Peyer's patch (tissue), 4 donors: Measurements from ENCODE around the gene CBLN3. TPM values are rescaled to one million over a fixed set of nuclear protein-coding genes. Genes with fewer than 3 reads are reported as not detected.

Source experiments
- DNase-seq, 3 donors: peaks; one replicate each; pipeline ENCODE4 v3.0.0-alpha.2; 2017 to 2019
- H3K27ac ChIP-seq, 4 donors: fragments of 200-600 bp; sonication (generic); one replicate each; pipeline ENCODE4 v1.5.1; 2016 to 2019
- H3K27me3 ChIP-seq, 2 donors: fragments of 200-600 bp; sonication (generic); one replicate each; pipeline ENCODE4 v1.5.1; 2019
- H3K36me3 ChIP-seq, 3 donors: fragments of 200-600 bp; sonication (generic); one replicate each; pipeline ENCODE4 v1.5.1; 2016 to 2019
- H3K4me1 ChIP-seq, 4 donors: fragments of 200-600 bp; sonication (generic); one replicate each; pipeline ENCODE4 v1.5.1; 2016 to 2019
- H3K4me3 ChIP-seq, 4 donors: fragments of 200-600 bp; sonication (generic); 1 replicate in 3 of 4; 2 replicates in 1 of 4; pipeline ENCODE4 v1.5.1; 2016 to 2019; ENCODE audit warnings: mild to moderate bottlenecking in 1 of 4
- H3K9me3 ChIP-seq, 4 donors: fragments of 200-600 bp; sonication (generic); one replicate each; pipeline ENCODE4 v1.5.1; 2016 to 2019; ENCODE audit warnings: mild to moderate bottlenecking in 1 of 4
- CTCF ChIP-seq, 6 experiments: fragments of 450-650 bp in 4 of 6; fragments of 200-600 bp in 2 of 6; sonication (generic) in 1 of 6; IDR thresholded peaks; one replicate each; pipeline ENCODE4 v1.5.1; 2017 to 2019; ENCODE audit warnings: antibody characterized with exemption in 6 of 6, mild to moderate bottlenecking in 3 of 6, moderate library complexity in 1 of 6
- POLR2A ChIP-seq, 2 donors: fragments of 450-650 bp; IDR thresholded peaks; one replicate each; pipeline ENCODE4 v1.5.1; 2017; ENCODE audit warnings: antibody characterized with exemption in 2 of 2, mild to moderate bottlenecking in 2 of 2, moderate library complexity in 2 of 2
- total RNA-seq, 4 donors: library from RNA; depleted of rRNA; stranded (reverse); fragments of >200 nt; gene quantifications; one replicate each; pipeline ENCODE4 v1.1.0, GENCODE V29; 2016

CBLN3 gene
- total RNA-seq, 4 donors from 2014 or later: 0.94 to 4.3 TPM; not detected in 2

GRCh38 chr14:24382064-24382371, 47.5 kb downstream of the CBLN3 start:
- no peak overlapping the region for H3K27ac ChIP-seq
- H3K27me3 ChIP-seq: no peaks in the 10 kb centered on the region
- H3K4me1 ChIP-seq: no peaks in the 10 kb centered on the region
- H3K9me3 ChIP-seq: no peaks in the 10 kb centered on the region
- TF ChIP-seq POLR2A (IDR thresholded peaks at IDR 0.05): no peak
- TF ChIP-seq CTCF (IDR thresholded peaks at IDR 0.05): no peak
- no peaks in the 10 kb centered on the region for H3K36me3 ChIP-seq
- DNase-seq: no peak
- no peak overlapping the region for H3K4me3 ChIP-seq

GRCh38 chr14:24381363-24382063, 48.0 kb downstream of the CBLN3 start:
- Histone ChIP-seq H3K4me1 (no peaks in the 10 kb centered on the region), H3K4me3 (no peak overlapping the region), H3K27ac (no peak overlapping the region), H3K36me3 (no peaks in the 10 kb centered on the region), H3K9me3 (no peaks in the 10 kb centered on the region), H3K27me3 (no peaks in the 10 kb centered on the region)
- no peak for DNase-seq
- no peak for TF ChIP-seq POLR2A (IDR thresholded peaks at IDR 0.05)

- Histone ChIP-seq H3K4me1 (no peaks in the 10 kb centered on the region), H3K27ac (no peak overlapping the region), H3K36me3 (no peaks in the 10 kb centered on the region), H3K4me3 (no peak overlapping the region), H3K27me3 (no peaks in the 10 kb centered on the region), H3K9me3 (no peaks in the 10 kb centered on the region)
- no peak for DNase-seq
- no peak for TF ChIP-seq POLR2A (IDR thresholded peaks at IDR 0.05)
- no peak for TF ChIP-seq CTCF (IDR thresholded peaks at IDR 0.05)
Measured at GRCh38 chr14:24379907-24380730, 49.3 kb downstream of the CBLN3 start.

GRCh38 chr14:24378981-24379906, 50.2 kb downstream of the CBLN3 start:
- DNase-seq: no peak
- Histone ChIP-seq H3K27ac (no peak overlapping the region), H3K9me3 (no peaks in the 10 kb centered on the region), H3K4me3 (no peak overlapping the region), H3K4me1 (no peaks in the 10 kb centered on the region), H3K27me3 (no peaks in the 10 kb centered on the region), H3K36me3 (no peaks in the 10 kb centered on the region)
- no peak for TF ChIP-seq POLR2A (IDR thresholded peaks at IDR 0.05)
- no peak for TF ChIP-seq CTCF (IDR thresholded peaks at IDR 0.05)

GRCh38 chr14:24378327-24378726, 51.1 kb downstream of the CBLN3 start:
- no peak for DNase-seq
- H3K4me3 ChIP-seq: no peak overlapping the region
- H3K27me3 ChIP-seq: no peaks in the 10 kb centered on the region
- no peaks in the 10 kb centered on the region for H3K36me3 ChIP-seq
- H3K4me1 ChIP-seq: no peaks in the 10 kb centered on the region
- H3K27ac ChIP-seq: no peak overlapping the region
- no peak for TF ChIP-seq CTCF (IDR thresholded peaks at IDR 0.05)
- TF ChIP-seq POLR2A (IDR thresholded peaks at IDR 0.05): no peak
- no peaks in the 10 kb centered on the region for H3K9me3 ChIP-seq
